HG03060 (cell line): Measurements from ENCODE around the gene CDPF1.
A peak's percentile ranks its signal among the peaks of the same experiment; 100 is the strongest.

ENCODE experiments used
- ATAC-seq: cut with Tn5 transposase; IDR thresholded peaks from one replicate; pipeline ENCODE4 v1.9.1; 2021; ENCODE audit warnings: low read depth, moderate number of reproducible peaks; ENCODE audit not compliant: unreplicated experiment

Gene CDPF1, protein sequence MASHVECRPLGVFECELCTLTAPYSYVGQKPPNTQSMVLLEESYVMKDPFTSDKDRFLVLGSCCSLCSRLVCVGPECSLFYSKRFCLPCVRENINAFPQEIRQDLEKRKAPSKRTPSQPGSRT

DNA sequence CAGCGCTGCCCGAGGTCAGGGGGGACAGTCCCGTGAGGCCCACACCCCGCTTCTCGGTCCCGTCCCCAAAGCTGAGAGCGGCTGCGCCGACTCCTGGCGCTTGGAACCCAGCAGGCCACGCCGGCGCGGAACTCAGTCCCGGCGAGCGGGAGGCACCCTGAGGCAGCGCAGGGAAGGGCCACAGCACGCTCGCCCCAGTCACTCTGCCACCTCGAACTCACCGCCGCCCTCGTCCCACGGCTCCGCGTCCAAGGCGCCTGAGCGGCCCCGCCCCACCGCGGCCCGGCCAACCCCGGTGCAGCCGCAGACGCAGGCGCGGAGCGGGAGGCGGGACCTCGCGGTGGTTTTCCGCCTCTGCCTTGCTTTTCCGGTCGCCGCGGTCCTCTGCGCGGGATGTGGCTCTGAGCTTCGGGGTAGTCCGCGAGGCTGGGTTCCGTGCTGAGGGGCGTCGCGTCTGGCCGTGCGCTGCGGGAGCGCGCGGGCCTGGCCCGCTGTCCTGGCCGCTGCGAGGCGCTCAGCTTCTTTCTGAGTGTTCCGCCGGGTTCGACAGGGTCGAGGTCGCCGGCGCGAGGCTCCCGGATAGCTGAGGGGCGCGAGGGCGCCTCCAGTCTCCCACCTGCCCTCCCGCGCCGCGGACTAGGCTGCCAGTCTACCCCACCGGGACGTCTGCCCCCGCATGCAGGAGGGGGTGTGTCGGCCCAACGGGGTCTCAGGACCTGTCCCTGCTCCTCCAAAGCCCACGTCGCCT lies at the start of gene CDPF1:
TSS of gene CDPF1 (minus strand) at position 259 of the 748 bp plus-strand sequence. CDS start 2,009 bp downstream, outside the sequence.
- ATAC-seq, result peak; percentile 46

DNA sequence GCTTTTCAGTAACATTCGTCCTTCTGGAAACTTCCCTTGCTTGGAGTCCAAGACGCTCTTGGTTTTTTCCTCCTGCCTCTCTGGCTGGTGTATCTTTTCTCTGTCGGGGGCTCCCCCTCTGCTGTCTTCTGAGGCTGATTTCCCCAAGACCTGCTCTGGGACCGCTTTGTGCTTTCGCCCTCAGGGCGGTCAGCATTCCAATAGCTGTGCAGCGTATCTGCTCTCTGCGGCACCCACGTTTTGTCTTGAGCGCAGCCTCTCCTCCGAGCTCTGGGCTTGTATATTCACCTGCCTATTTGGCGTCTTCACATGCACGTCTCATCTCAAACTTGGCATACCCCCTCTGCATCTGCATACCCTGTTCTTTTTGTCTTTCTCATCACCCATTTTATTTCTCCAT lies 49.0 kb upstream of the CDPF1 start:
- no peak for ATAC-seq

DNA sequence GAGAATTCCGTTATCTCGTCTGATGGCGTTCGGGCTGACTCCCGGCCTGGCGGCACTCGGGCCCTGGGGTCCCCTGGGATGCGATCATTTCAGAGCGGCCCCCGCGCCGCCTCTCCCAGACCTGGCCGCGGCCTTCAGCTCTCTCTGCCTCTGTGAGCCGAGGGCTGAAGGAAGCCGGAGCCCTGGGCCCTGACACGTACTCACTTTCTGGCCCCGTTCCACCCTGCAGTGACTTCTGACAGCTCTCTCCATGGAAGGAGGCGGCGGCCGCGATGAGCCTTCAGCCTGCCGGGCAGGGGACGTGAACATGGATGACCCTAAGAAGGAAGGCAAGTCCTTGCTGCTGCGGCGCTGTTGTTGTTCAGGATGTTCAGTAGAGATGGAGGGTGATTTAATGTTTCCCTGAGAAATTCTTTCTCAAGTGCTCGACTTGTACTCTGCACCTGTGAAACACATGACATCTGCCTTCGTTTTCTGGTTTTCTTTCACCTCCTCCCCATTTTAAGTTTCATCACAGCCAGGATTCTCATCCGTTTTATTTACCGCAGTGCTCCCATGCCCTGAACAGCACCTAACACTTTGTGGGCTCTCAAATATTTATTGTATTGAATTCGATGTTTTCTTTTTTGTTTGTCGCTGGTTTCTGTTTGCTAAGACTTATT lies 47.2 kb upstream of the CDPF1 start:
- ATAC-seq, result no peak

DNA sequence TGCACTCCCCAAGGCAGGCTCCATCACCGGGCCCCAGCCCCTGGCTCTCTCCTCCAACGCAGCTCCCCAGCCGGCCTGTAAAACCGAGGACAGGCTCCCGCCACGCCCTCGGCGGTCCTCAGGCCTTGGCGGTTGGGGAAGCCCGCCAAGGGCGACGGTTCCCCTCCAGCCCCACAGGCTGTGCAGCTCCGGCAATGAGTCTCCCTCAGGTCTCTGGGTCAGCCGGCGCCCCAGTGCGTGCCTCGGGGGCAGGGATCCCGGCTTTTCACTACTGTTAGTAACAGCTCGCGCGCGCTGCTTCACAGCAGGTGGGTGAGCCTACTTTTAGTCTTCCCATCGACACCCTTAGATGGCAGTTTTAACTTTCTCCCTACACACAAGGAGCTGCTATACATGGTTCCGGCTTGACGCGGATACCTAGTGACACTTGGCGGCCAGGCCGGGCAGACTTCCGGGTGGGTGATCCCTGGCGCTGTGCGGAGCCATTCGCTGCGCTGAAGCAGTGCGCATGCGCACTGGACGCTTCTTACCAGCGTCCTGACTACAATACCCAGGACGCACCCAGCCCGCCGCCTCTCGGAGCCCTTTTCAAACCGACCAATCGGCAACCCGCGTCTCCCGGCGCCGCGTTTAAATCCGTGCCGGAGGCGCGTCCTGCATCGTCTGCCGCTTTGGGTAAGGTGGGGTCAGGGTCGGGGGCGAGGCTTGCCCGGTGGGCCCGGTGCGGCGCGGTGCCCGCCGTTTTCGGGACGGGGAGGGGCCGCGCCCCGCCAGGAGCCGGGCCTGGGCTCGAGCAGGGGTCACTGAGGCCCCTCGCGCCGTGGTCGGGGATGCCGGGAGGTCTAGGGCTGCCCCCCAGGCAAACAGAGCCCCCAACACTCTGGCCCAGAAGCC lies 46.4 kb upstream of the CDPF1 start, which contains the start of gene GTSE1:
TSS of gene GTSE1 (plus strand) at position 614 of the 894 bp plus-strand sequence. CDS start 531 bp downstream, outside the sequence.
- ATAC-seq, result peak; percentile 81

DNA sequence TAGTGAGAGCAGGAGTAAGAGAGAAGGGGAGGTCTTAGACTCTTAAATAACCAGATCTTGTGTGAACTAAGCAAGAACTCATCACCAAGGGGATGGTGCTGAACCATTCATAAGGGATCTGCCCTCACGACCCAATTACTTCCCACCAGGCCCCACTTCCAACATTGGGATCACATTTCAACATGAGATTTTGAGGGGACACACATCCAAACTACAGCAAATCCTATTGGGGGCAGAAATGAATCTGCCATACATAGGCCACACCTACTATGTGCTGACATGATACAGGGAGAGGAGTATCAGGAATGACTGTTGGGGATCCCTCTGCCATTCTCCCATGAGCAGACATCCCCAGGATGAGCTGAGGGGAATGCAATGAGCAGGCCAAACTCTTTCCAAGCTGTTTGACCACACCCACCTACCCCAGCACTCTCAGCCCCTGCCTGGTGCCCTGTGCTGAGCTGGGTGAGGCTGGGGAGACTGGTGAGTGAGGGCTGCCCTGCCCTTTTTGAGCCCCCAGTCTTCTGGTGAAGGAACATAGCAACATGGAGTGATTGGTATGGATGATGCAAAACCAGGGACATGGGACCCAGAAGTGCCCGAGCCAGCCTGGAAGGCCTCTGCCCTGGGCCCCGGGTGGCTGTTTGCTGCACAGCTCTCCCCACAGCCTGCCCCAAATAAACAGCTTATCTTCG lies 45.3 kb upstream of the CDPF1 start:
- no peak for ATAC-seq

DNA sequence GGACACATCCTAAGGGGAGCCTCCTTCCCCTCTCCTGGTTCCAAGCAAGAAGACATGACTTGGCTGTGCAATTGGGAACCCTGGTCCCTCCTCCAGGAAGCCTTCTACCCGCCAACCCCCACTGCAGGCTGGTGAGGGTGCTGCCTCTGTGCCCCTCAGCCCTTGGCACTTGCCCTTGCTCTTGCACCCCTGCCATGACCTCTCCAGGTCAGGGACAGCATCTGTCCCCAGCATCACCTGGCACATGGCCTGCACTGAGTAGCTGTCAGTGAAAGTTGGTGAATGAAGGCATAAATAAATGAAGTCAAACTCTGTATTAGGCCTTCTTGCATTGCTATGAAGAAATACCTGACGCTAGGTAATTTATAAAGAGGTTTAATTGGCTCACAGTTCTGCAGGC lies 44.7 kb upstream of the CDPF1 start:
- ATAC-seq, result no peak

DNA sequence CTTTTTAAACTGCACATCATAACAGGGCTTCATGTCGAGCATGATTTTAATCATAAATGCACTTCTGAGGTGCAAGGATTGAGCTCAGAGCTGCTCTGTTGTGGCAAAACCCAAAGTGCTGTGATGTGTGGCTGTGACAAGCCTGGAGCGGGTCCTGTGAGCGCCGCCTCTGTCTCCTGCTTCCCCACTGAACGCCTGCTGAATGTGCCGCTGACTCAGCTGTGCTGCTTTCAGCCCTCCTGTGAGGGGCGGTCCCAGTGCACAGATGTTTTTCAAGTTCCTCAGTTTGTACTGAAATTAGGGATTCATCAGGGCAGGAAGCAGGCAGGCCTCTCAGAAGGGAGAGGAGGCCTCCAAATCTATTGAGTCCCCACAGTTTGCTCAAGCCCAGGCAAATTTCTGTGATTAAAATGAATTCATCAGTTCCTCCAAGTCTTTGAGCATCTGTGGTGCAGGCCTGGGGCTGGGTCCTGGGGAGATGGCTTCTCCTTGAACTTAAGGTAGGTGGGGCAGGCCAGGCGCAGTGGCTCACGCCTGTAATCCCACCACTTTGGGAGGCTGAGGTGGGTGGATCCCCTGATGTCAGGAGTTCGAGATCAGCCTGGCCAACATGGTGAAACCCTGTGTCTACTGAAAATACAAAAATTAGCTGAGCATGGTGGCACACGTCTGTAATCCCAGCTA lies 43.6 kb upstream of the CDPF1 start:
- ATAC-seq, result no peak

DNA sequence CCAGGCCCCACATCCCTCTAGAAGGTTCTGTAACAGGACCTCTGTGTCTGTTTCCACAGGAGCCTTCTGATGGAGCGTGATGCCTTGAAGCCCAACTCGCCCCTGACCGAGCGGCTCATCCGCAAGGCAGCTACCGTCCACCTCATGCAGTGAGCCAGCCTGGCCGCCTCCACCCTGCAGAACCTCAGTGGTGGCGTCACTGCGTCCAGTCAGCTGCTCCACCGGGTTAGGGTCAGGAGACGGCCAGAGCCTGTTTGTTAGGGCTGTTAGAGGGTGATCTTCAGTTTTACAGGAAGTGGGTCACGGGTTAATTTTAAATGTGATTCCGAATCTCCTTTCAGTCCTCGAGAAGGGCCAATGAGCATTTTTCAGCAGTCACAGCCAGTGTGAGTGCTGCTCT lies 42.6 kb upstream of the CDPF1 start:
- no peak for ATAC-seq

DNA sequence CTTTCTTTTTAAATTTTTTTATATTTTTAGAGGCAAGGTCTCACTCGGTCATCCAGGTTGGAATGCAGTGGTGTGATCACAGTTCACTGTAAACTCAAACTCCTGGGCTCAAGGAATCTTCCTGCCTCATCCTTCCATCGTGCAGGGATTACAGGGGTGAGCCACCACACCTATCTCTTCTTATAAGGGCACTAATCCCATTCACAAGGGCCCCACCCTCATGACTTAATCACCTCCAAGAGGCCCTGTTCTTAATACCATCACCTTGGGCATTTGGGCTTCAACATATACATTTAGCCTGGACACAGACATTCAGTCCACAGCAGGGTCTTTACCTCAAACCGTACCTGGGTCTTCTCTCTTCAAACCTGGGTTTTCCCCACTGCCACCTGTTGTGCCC lies 42.1 kb upstream of the CDPF1 start:
- ATAC-seq, result no peak

DNA sequence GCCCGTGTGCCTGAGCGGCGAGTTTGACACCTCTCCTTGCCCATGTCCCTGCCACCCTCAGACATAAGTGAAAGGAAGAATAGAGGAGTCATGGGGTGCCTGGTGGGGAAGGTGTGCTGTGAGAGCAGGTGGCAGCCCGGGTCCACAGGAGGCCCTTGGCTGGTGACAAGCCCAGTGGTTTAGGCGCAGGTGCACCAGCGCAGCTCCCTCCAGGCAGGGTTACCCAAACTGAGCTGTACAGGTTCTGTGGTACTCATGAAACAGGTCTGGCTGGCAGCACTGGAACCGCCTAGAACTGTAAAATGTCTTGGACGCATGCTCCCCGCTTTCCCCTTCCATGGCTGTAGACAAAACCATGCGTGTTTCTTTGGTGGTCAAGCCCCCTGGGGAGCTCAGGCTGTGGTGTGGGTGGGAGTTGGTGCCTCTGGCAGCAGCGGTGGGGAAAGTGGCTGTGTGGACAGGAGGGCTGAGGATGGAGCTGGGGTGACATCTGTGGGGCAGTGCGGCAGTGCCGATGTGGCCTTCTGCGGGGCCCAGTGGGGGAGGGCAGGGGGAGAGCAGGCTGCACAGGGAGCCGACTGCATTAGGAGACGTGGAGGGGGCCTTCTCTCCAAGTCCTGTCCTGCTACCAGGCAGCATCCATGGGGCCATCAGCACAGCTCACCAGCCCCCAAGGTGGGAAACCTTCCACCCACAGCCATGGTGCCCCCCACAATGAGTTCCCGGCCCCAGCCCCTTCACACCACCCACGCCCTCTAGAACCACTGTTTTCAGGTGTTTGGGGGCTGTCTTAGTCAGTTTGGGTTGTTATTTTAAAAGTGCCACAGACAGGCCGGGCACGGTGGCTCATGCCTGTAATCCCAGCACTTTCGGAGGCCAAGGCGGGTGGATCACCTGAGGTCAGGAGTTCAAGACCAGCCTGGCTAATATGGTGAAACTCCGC lies 41.0 kb upstream of the CDPF1 start:
- no peak for ATAC-seq

DNA sequence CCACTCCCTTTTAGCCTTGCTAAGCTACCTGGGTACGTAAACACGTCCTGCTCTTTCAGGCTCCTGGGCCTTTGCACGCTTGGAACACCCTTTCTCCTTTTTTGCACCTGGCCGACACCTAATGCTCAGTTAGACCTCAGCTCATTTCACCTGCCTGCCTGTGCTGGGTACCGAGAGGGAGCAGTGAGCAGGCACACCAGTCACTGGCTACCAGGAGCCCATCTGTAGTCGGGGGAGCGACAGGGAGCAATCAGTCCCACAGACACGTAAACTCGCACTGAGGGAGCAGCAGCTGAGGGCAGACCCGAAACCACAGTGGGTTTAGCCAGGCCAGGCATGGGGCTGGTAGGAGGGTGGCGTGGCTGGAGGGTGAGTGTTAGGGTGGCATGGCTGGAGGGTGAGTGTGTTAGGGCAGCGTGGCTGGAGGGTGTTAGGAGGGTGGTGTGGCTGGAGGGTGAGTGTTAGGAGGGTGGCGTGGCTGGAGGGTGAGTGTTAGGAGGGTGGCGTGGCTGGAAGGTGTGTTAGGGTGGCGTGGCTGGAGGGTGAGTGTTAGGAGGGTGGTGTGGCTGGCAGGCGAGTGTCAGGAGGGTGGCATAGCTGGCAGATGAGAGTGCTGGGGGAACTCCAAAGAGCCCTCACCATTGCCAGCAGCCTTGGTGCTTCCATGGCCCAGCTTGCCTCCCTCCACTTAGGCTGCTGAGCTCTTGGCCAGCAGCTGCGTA lies 40.2 kb upstream of the CDPF1 start:
- ATAC-seq, result no peak

DNA sequence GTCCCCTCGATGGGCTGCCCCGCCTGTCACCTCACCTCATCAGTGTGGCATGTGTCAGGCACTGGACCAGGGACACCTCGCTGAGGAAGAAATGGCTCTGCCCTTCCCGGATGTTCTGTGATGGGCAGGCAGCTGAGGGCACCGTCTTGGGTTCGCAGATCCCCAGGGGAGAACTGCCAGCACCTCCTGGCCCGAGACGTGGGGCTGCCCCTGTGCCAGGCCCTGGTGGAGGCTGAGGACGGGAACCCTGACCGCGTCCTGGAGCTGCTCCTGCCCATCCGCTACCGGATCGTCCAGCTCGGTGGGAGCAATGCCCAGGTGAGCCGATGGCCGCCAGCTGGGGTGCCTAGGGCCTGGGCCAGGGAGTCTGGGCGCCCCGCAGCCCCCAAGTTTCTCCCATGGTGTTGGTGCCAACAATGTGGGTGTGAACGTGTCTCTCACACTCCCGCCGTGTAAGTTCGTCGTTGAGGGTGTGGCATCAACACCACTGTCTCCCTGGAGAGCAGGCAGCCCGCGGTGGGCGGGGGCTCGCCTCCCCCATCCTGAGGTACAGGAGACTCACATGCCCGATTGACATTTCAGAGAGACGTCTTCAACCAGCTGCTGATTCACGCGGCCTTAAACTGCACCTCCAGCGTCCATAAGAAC lies 39.3 kb upstream of the CDPF1 start:
- ATAC-seq, result no peak

DNA sequence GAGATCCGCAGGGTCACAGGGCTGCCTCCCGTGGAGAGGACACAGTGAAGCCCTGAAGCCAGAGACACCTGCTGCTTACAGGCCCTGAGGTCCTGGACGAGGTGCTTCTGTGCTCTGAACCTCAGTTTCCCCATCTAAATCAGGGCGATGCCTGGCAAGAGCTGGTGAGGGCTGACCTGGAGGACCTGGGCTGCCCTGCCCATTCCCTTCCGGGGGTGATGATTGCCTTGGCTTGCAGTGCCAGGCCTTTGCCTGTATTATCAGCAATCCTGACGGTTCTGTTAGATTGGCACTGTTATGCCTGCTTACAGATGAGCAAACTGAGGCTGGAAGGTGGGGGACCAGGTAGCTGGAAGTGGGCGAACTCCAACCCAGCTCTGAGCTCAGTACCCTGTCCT lies 38.8 kb upstream of the CDPF1 start:
- ATAC-seq, result no peak

DNA sequence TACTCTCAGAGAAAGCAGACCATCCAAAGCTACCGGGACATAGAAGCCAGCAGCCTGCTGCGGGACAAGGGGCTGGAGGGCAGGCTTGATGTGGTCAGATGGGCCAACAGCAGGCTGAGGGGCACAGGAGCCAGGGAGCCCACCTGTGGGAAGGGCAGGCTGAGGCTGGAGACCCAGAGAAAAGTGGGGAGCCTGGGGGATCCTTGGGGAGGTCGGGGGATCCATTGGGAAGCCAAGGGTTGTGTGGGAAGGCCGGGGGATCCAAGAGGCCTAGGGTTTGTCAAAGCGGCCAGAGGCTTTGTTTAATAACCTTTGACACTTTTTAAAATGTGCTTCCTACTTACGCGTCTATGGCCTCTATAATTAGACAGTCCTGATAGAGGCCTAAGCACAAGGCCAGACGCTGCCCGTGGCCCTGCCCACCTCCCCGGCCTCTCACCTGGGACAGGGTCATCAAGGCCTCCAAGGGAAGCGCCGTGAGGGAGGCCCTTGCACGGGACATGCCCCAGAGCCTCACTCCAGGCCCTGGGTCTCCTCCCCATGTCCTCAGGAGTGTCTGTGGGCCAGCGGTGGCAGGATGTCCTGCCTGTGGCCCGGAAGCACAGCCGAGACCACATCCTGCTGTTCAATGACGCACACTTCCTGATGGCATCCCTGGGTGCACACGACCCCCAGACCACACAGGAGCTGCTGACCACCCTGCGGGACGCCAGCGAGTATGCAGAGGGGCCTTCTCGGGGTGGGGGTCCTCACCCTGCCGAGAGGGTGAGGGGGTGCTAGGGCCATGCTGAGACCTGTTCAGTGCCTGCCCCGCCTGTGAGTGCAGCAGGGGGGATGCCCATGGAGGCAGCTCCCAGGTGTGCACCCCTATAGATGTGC lies 38.0 kb upstream of the CDPF1 start:
- no peak for ATAC-seq

DNA sequence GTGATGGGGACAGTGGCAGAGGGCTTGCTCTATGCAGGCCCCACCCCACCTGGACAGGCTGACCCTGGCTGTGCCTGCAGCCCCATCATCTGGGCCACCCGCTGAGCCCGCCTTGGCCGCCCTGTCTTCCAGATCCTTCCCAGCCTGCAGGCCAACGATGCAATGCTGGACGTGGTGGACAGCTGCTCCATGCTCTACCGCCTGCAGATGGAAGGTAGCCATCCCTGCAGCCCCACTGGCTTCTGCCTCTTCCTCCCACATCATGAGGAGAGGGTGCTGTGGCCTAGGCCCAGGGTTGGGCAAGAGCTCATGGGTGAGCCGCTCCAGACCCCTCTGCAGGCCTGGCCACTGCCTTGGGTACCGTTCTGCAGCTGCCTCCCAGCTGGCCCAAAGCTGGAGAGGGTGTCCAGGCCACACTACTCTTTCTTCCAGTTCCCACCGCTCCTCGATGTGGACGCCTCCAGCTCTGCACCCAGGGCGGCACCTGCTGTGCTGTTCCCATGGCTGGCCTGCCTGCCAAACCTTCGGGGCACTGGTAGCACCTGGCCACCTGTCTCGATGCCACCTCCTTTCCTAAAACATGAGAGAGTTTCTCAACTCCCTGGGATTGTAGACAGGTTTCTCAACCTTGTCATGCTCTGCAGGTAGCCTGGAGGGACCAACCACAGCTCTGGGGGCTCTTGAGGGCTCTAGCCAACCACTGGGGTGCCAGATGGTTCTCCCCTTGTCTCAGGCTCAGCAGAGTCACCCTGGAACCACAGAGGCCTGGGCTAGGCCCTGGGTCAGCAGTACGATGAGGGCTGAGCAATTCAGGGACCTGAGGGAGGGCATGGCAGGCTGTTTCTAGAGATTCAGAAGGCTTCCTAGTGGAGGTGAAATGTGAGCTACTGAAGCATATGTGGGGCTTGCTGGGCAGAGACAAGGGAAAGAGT lies 37.1 kb upstream of the CDPF1 start:
- ATAC-seq, result no peak
